Measurements from ENCODE around the gene ACBD4. TPM values are rescaled to one million over a fixed set of nuclear protein-coding genes. Genes with fewer than 3 reads are reported as not detected.

ACBD4 gene
- total RNA-seq, 4 donors from 2014 or later: 24.9 to 96.1 (median 38.6) TPM

- in situ Hi-C loops (cut with MboI; ENCODE audit: low pct_ligation_motif_present in 1 of 4, low pct_unique_long_range_greater_than_20kb in 1 of 4, low sequenced_read_pairs in 3 of 4): loop anchor here in 2 of 4 donors (10.0 kb wide), 2 partner anchors 182 to 192 kb away; partner anchors contain the start of gene GFAP (in 1 of the 2)
These were observed 28.9 kb upstream of the ACBD4 start for GRCh38 chr17:45106582-45106981.

GRCh38 chr17:45107293-45108010 lies 28.0 kb upstream of the ACBD4 start:
- no peaks in the 10 kb centered on the region for H3K27me3 ChIP-seq
- WGBS, 2 donors (ENCODE audit: low coverage in 1 of 2): 76 to 85% methylated on average over 3 to 13 of the region's 13 CpGs
- H3K4me1 ChIP-seq: peaks cover 0 to 18% (median 2%) of the 10 kb centered on the region in 4 donors
- no peaks in the 10 kb centered on the region for H3K9me3 ChIP-seq
- H3K4me3 ChIP-seq: no peak overlapping the region
- intact Hi-C loops (cut with DNase I; ENCODE audit: low total_unique reads): loop anchor here (10.0 kb wide), 1 partner anchor 183 kb away; no protein-coding TSS in a partner anchor
- TF ChIP-seq POLR2AphosphoS5 (IDR thresholded peaks at IDR 0.05) (no peak), CTCF (IDR thresholded peaks at IDR 0.05) (no peak), POLR2A (IDR thresholded peaks at IDR 0.05) (no peak), EP300 (IDR thresholded peaks at IDR 0.05; ENCODE audit: low read depth) (no peak)
- in situ Hi-C loops (cut with MboI; ENCODE audit: low pct_ligation_motif_present in 1 of 4, low pct_unique_long_range_greater_than_20kb in 1 of 4, low sequenced_read_pairs in 3 of 4): loop anchor here in 2 of 4 donors (10.0 kb wide), 2 partner anchors 183 to 193 kb away; partner anchors contain the start of gene GFAP (in 1 of the 2)
- no peak overlapping the region for H3K27ac ChIP-seq
- no peak for DNase-seq
- peaks cover 0 to 37% (median 16%) of the 10 kb centered on the region in 4 donors for H3K36me3 ChIP-seq

More at GRCh38 chr17:45106582-45106981, 28.9 kb upstream of the ACBD4 start:
- intact Hi-C loops (cut with DNase I; ENCODE audit: low total_unique reads): loop anchor here (10.0 kb wide), 1 partner anchor 182 kb away; no protein-coding TSS in a partner anchor
- Histone ChIP-seq H3K9me3 (no peaks in the 10 kb centered on the region), H3K4me3 (no peak overlapping the region), H3K27me3 (no peaks in the 10 kb centered on the region), H3K27ac (no peak overlapping the region), H3K36me3 (peaks cover 0 to 41% (median 16%) of the 10 kb centered on the region in 4 donors), H3K4me1 (peaks cover 0 to 14% (median 2%) of the 10 kb centered on the region in 4 donors)
- TF ChIP-seq POLR2A (IDR thresholded peaks at IDR 0.05): no peak
- TF ChIP-seq CTCF (IDR thresholded peaks at IDR 0.05): no peak
- TF ChIP-seq EP300 (IDR thresholded peaks at IDR 0.05; ENCODE audit: low read depth): no peak
- TF ChIP-seq POLR2AphosphoS5 (IDR thresholded peaks at IDR 0.05): no peak
- DNase-seq: no peak
- WGBS, 2 donors (ENCODE audit: low coverage in 1 of 2): 88% methylated on average over 5 of the region's 5 CpGs; no CpG with 5 or more reads in 1 of the 2 donors

DNA sequence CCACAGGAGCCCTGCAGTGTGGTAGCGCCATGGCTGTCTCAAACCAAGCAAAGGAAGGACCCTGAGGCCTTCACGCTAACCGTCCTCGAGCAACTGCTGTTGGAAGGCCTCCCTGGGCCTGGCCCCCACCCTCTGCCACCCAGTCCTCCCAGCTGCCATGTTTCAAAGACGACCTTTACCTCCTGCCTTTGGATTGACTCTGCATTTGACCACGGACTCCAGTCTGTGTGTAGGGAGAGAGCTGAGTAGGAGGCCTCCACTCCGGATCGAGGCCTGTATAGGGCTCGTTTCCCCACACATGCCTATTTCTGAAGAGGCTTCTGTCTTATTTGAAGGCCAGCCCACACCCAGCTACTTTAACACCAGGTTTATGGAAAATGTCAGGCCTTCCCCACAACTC lies 27.4 kb upstream of the ACBD4 start:
- Histone ChIP-seq H3K27ac (peak overlapping the region in 1 of 4 donors; percentile 79), H3K27me3 (no peaks in the 10 kb centered on the region), H3K9me3 (no peaks in the 10 kb centered on the region), H3K4me3 (no peak overlapping the region), H3K4me1 (peaks cover 0 to 18% (median 2%) of the 10 kb centered on the region in 4 donors), H3K36me3 (peaks cover 0 to 31% (median 14%) of the 10 kb centered on the region in 4 donors)
- WGBS, 2 donors (ENCODE audit: low coverage in 1 of 2): 65% methylated on average over 9 of the region's 9 CpGs; no CpG with 5 or more reads in 1 of the 2 donors
- peak in 1 of 3 donors; percentile 14 for TF ChIP-seq POLR2AphosphoS5 (IDR thresholded peaks at IDR 0.05)
- no peak for TF ChIP-seq EP300 (IDR thresholded peaks at IDR 0.05; ENCODE audit: low read depth)
- no peak for TF ChIP-seq CTCF (IDR thresholded peaks at IDR 0.05)
- TF ChIP-seq POLR2A (IDR thresholded peaks at IDR 0.05): no peak
- intact Hi-C loops (cut with DNase I; ENCODE audit: low total_unique reads) (loop anchor here (10.0 kb wide), 1 partner anchor 183 kb away; no protein-coding TSS in a partner anchor), in situ Hi-C loops (cut with MboI; ENCODE audit: low pct_ligation_motif_present in 1 of 4, low pct_unique_long_range_greater_than_20kb in 1 of 4, low sequenced_read_pairs in 3 of 4) (loop anchor here in 2 of 4 donors (10.0 kb wide), 2 partner anchors 183 to 193 kb away; partner anchors contain the start of gene GFAP (in 1 of the 2))
- DNase-seq: no peak

All from transverse colon (tissue), 4 donors.